Limb (tissue), 2 donors: ENCODE data around the gene NDUFB11.
A peak's percentile ranks its signal among the peaks of the same experiment; 100 is the strongest.
"Not testable (repeated sequence)": the region's sequence is repeated elsewhere in the genome, so short reads cannot be mapped to it uniquely, and the experiment has no call there.

Source experiments
- DNase-seq, 2 donors: peaks; one replicate each; pipeline ENCODE4 v3.0.0-alpha.2; 2016; ENCODE audit errors: extremely low spot score in 2 of 2

Gene NDUFB11

DNA sequence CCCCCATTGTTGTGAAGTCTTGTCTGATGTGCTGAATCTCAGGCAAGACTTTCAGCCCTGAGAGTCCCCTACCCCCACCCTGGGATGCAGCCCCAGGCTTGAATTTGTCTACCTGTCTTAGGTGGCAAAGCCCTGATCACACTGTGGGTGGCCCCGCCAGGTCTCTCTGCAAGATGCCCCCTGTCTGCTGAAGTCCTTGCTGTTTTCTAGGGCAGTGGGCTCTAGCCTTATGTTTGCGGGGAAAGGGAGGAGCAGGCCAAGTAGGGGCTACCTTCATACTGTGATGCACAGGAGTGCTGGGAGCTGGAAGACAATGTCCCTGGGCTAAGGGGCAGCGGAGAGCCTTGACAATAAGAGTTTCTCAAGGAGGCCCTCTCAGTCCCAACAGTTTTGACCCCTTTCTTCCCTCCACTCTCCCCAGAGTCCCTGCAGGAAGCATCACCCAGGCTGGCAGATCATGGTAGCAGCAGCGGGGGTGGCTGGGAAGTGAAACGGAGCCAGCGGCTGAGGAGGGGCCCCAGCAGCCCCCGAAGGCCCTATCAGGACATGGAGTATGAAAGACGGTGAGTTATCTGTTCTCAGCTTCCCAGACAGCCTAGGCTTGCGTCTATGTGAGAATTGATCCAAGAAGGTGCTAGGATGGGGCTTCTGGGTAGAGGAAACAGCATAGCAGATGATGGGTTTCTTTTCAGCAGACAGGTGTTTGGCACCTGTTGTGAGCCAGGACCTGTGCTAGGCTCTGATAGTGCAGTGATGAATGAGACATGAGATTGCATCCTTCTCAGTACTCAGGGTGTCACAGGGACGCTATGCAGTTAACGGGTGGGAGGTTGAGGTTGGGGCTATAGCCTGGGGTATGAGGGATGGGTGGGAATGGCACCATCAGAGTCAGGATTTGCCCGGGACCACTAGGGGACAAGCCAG lies 2.7 kb upstream of the NDUFB11 start:
- no peak for DNase-seq

DNA sequence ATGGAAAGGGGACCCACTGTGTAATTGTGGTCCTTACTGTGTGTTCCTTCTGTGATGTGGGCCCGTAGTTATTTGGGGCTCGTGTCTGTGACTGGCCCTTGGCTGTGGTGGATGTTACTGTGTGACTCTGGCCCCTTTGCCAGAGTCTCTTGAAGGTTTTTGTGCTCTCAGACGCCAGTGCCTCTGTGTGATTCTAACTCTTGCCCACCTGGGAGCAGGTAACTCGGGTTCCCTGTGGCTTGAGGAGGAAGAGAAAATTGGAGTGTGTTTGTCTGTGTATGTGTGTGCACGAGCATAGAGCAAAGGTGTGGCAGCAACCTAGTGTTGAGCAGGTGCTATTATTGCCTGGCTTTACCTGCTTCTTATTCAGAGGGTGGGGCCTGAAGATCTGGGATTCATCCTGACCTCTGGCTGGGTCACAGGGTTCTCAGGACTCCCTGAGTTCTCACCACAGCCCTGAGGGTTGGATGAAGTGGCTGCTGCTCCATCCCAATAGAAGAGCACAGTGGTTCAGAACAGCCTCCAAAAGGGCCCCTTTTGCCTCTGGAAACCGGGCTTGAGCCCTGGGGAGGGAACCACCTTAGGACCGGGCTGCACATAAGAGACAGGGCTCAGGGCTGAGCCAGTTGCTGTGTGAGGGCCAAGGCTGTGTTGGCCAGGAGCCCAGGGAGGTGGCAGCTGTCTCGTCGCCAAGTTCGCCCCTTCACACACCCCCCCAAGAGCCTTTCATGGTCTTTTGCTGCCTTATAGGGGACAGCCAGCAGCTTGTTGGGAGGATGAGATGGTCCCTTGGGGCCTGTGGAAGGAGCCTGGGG lies 1.8 kb upstream of the NDUFB11 start:
- DNase-seq: peak in 1 of 2 donors; percentile 47

DNA sequence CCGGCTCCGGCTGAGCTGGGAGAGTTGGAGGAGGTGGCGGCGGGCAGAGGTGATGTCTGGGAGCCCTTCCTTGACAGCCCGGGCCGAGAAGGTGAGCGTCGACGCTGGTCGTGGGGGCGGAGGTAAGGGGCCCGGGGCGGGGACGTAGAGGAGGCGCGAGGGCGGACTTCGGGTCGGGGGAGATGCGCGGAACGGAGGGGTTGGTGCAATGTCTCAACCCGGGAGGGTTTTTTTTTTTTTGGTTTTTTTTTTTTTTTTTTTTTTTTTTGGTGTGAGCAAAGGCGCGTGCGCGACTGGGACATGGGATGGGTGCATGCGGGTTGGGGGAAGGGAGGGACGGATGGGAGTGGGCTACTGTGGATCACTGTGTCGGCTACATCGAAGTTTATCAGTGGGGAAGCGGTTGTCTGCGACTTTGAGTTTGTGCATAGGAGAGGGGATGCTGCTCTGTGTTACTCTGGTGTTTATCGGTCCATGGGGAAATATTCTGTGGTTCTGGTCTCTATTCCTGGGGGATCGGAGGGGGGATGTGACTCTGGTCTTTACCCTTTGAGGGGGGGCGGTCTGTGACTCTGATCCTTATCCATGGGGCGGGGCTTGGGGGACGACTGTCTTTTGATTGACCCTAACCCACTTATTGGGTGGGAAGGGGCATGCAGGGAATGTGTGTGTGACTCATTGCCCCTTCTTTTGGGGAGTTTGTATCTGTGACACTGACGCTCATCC lies 1.1 kb upstream of the NDUFB11 start:
- DNase-seq: peak; percentile 15 to 30

DNA sequence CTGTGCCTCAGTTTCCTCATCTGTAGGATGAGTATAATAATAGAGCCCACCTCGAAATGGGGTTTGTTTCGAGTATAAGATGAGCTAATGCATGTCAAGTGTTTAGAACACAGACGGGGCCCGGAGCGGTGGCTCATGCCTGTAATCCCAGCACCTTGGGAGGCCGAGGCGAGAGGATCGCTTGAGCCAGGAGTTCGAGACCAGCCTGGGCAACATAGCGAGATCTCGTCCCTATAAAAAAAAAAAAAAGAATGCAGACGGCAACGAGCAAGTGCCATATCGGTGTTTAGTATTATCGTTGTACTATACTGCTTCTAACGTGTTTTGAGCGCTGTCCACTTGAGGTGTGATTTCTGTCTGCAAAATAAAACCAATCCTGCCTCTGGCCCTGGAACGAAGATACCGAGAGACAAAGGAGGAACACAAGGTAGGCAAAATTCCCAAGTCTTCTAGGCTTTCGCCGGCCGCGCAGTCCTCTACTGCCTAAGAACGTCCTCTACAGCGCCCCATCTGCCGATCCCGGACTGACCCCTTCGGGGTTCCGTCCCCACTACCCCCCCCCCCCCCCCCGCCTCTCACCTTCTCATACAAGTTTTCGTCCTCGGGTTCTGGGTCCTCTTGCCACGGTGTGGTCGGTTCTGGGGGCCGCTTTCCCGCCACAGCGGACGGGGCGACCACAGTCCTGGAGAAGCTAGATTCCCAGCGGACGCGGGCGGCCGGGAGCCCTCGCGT lies 442 bp downstream of the NDUFB11 start:
- DNase-seq: peak; percentile 5 to 83

DNA sequence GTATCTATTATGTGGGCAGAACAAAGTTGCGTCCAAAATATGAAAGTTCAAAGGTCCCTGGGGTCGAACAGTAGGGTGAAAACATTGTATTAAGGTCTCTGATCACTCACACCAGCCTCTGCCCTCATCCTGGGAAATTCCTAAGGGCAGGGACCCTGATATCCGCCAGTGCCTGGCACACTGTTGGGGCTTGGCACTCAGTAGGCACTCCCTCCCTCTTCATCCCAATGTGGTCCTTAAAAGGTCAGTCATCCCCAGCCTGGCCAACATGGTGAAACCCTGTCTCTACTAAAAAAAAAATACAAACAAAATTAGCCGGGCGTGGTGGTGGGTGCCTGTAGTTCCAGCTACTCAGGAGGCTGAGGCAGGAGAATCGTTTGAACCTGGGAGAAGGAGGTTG lies 6.3 kb downstream of the NDUFB11 start:
- DNase-seq: no peak

DNA sequence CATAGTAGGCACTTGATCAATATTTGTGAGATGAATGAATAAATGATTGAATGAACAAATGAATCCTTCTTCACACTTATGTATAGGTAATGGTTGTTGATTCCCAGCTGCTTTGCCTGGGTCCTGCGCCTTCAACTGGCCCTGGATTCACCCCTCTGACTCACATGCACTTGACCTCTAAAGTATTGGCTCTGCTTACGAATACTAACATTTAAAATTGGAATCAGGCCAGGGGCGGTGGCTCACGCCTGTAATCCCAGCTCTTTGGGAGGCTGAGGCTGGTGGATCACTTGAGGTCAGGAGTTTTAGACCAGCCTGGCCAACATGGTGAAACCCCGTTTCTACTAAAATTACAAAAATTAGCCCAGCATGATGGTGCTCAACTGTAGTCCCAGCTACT lies 8.9 kb downstream of the NDUFB11 start:
- DNase-seq: not testable (repeated sequence)

DNA sequence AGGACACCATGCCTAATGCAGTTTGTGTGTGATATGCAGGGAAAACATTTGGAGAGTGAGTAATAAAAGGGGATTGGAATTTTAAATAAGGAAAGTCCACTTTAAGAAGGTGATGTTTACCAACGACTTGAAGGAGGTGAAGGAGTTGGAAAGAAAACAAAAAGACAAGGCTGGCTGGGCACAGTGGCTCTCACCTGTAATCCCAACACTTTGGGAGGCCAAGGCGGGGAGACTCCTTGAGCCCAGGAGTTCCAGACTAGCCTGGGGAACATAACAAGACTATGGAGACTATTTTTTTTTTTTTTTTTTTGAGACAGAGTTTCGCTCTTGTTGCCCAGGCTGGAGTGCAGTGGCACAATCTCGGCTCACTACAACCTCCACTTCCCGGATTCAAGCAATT lies 11.0 kb downstream of the NDUFB11 start:
- DNase-seq: no peak

DNA sequence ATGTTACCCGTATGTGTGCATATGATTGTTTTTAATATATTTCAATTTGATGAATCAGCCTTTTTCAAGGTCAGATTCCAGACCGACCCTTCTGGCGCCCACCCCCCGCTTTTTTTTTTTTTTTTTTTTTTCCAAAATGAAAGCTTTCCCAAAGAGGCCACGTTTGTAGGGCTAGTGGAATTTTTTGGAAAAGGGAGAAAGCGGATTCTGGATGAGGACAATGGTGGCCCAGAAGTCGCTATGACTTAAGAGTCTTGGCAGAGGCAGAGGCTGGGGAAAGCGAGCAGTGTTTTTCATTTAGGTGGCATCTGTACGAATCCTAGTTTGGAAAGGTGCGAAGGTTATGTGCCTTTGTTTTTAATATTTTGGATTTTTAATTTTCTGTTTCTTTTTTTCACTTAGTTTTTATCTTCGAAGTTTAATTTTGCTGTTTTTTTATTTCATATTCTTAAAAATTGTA lies 14.6 kb downstream of the NDUFB11 start:
- DNase-seq: no peak

DNA sequence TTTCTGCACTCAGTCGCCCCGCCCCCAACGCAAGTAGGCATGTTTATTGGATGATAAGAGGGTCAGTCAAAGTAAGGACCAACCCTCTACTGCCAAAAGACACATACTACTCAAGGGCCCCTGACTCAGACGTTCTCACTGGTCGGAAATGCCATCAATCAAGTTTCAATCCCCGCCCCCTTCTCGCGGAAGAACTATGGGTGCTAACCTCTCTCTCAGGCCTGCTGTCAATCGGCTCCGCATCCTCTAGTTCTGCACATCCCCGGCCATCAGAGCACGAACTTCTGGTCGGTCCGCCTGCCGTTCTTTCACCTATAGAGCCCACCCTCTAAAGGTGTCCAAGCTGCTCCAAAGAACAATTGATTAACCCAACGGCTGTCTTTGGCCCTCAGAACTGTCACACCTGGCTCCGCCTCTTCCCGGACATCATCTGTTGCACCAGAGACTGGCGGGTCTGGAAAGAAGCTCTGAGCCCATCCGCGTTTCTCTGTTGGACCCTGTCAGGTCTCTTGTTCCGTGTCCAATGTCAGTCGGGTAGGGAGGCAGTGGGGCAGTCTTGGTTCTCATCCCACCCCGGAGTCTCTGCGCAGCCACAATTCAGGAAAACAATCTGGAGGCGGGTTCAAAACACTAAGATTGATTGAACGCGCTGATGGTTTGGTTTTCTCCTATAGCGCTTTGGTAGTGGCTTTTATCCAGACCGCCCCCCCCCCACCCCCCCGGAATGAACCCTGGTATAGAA lies 15.2 kb downstream of the NDUFB11 start:
- DNase-seq: peak; percentile 90 to 93

DNA sequence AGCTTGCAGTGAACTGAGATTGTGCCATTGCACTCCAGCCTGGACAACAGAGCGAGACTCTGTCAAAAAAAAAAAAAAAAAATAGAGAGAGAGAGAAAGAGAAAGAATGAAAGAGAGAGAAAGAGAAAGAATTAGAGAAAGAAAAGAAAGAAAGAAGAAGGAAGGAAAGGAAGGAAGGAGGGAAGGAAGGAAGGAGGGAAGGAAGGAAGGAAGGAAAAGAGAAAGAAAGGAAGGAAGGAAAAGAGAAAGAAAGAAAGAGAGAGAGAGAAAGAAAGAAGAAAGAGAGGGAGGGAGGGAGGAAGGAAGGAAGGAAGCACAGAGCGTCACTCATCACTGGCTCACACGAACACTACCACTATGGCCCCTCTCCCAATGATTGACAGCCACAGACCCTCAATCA lies 20.0 kb downstream of the NDUFB11 start:
- not testable (repeated sequence) for DNase-seq

DNA sequence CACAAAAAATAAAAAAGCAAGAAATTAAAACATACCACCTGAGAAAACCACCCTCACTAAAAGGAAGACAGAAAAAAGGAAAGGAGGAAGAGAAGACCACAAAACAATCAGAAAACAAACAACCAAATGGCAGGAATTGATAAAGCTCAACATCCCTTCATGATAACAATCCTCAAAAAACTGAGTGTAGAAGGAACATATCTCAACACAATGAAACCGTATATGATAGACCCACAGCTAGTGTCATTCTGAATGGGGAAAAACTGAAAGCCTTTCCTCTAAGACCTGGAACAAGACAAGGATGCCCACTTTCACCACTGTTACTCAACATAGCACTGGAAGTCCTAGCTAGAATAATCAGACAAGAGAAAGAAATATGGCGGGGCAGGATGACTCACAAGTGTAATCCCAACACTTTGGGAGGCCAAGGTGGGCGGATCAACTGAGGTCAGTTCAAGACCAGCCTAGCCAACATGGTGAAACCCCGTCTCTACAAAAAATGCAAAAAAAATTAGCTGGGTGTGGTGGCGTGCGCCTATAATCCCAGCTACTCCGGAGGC lies 27.9 kb downstream of the NDUFB11 start:
- not testable (repeated sequence) for DNase-seq

DNA sequence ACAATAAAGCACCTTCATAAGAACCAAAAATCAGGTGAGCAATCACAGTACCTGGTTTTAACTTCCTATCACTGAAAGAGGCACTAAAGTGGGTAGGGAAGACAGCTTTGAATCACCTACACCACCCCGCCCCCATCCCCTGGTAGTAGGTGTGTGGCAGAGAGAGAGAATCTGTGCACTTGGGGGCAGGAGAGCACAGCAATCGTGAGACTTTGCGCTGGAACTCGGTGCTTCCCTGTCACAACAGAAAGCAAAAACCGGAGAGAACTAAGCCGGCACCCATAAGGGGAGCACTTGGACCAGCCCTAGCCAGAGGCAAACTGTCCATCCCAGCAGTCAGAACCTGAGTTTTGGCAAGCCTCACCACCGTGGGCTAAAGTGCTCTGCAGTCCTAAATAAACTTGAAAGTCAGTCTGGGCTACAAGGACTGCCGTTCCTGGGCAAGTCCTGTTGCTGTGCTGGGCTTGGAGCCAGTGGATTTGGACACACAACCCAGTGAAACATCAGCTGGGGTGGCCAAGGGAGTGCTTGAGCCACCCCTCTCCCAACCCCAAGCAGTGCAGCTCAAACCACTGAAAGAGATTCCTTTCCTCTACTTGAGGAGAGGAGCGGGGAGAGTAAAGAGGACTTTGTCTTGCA lies 32.1 kb downstream of the NDUFB11 start:
- no peak for DNase-seq

DNA sequence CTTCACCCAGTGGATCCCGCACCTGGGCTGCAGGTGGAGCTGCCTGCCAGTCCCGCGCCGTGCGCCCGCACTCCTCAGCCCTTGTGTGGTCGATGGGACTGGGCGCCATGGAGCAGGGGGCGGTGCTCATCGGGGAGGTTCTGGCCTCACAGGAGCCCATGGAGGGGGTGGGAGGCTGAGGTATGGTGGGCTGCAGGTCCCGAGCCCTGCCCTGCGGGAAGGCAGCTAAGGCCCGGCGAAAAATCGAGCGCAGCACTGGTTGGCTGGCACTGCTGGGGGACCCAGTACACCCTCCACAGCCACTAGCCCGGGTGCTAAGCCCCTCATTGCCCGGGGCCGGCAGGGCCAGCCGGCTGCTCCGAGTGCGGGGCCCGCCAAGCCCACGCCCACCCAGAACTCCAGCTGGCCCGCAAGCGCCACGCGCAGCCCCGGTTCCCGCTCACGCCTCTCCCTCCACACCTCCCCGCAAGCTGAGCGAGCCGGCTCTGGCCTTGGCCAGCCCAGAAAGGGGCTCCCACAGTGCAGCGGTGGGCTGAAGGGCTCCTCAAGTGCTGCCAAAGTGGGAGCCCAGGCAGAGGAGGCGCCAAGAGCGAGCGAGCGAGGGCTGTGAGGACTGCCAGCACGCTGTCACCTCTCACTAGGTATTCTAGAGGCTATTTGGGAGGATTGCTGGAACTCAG lies 33.4 kb downstream of the NDUFB11 start:
- not testable (repeated sequence) for DNase-seq

DNA sequence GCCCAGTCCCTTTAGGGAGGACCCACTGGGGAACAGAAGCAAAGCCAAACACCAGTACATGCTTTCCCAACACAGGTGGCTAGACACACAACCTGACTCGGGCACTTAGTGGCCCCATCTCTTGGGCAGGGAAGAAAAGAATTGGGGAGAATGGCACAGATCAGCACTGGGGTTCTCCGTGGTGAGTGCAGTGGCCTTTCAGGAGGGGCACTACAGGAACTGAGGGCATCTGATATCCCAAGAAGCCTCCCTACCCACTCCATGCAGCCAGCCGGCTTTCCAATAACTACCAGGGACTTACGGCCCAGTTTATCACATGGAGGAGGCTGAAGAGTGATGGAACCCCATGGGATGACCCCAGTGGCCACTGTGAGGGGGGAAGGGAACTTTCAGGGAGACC lies 43.3 kb downstream of the NDUFB11 start:
- no peak for DNase-seq

DNA sequence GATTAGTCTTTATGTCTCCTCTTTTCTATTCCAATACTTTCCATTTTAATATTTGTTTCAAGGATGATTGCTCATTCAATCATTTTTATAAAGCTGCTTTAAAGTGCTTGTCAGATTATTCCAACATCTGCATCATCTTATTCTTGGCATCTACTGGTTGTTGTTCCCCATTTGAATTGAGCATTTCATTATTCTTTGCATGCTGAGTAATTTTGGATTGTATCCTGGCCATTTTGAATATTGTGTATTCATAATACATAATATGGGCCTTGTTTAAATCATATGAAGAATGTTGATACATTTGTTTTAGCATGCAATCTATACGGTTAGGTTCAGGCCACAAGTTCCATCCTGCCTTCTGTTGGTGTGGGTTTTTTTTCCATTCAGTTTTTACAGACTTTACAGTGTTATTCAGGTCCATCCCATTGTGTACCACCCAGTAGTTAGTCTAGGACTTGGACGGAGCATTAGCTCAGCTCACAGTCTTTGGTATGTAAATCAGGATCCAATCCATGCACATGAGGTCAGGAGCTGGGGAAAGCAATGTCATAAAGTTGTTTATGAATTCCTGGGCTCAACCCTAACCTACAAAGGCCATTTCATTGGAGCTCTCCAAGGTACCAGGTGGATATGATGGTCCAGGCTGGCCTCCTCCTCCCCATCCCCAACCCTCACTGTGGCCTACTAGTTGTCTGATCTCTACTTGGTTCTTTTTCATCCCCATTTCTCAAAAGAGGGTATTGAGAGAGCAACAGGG lies 46.0 kb downstream of the NDUFB11 start:
- no peak for DNase-seq

DNA sequence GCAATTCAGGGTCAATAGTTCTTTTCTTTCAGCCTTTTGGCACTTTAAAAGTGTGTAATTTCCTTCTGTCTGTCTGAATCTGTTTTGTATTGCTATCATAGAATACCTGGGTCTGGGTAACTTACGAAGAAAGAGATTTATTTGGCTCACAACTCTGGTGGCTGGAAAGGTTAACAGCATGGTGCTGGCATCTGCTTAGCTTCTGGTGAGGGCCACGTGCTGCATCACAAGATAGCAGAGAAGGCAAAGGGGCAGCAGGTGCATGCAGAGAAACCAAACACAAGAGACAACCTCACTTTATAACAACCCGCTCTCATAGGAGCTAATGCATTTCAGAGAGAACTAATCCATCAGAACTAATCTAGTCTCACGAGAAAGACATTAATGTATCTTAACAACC lies 47.5 kb downstream of the NDUFB11 start:
- no peak for DNase-seq

DNA sequence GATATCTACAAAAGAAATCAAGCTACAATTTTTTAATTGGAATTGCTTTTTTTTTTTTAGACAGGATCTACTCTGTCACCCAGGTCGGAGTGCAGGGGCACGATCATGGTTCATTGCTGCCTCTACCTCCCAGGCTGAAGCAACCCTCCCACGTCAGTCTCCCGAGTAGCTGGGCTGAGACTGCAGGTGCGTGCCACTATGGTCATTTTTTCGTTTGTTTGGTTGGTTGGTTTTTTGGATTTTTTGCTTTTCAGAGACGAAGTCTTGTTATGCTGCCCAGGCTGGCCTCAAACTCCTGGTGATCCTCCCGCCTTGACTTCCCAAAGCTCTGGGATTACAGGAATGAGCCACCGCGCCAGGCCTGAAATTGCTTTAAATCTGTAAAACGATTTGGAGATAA lies 50.6 kb downstream of the NDUFB11 start:
- no peak for DNase-seq

DNA sequence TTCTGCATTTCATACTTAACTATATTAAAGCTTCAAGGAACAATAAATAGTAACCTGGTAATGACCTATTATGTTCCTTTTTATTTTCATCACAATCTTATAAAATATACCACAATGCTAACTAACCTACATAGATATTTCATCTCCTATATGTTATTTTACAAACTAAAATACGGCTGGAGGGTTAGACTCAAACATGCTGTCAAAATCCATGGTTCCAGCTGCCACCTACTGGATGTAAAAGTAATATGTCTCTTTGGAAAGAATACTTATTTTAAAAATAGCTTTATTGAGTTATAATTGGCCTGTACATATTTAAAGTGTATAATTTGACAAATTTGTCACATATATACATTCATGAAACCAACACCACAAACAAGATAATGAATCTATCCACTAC lies 51.3 kb downstream of the NDUFB11 start:
- DNase-seq: peak in 1 of 2 donors; percentile 5
